H1 (cell line): ENCODE results near the gene SMIM33. TPM values are rescaled to one million over a fixed set of nuclear protein-coding genes. Genes with fewer than 3 reads are reported as not detected.
A peak's percentile ranks its signal among the peaks of the same experiment; 100 is the strongest.

Source experiments
- ATF3 ChIP-seq: IDR thresholded peaks from 2 replicates; pipeline ENCODE4 v1.6.1; 2011; ENCODE audit warnings: low read depth, mild to moderate bottlenecking, low read length; ENCODE audit not compliant: insufficient read depth
- CTBP2 ChIP-seq: IDR thresholded peaks from 2 replicates; pipeline ENCODE4 v1.7.0; 2011; ENCODE audit warnings: borderline replicate concordance, mild to moderate bottlenecking, moderate library complexity, mixed read lengths, low read length; ENCODE audit not compliant: insufficient read depth, insufficient read length
- NRF1 ChIP-seq: IDR thresholded peaks from 2 replicates; pipeline ENCODE4 v1.6.1; 2011; ENCODE audit warnings: mild to moderate bottlenecking, low read depth, low read length, improper control_type of control experiment
- PHF8 ChIP-seq: fragments of 200-600 bp; sonication (generic); conservative IDR thresholded peaks from 2 replicates; pipeline ENCODE4 v1.7.1; 2012; ENCODE audit warnings: low read depth, mild to moderate bottlenecking, inconsistent platforms, low read length, moderate library complexity
- RFX5 ChIP-seq: IDR thresholded peaks from 2 replicates; pipeline ENCODE4 v1.6.1; 2011; ENCODE audit warnings: low read depth, low read length, improper control_type of control experiment, borderline replicate concordance
- SIN3A ChIP-seq, 2 experiments: IDR thresholded peaks in 1 of 2; conservative IDR thresholded peaks in 1 of 2; 2 replicates each; pipeline ENCODE4 v1.6.1; 2011 to 2012; ENCODE audit warnings: low read length in 2 of 2, improper control_type of control experiment in 1 of 2, low read depth in 1 of 2, mild to moderate bottlenecking in 1 of 2
- USF2 ChIP-seq: IDR thresholded peaks from 2 replicates; pipeline ENCODE4 v1.6.1; 2011; ENCODE audit warnings: low read length, improper control_type of control experiment
- polyA plus RNA-seq, 7 experiments: library from polyadenylated mRNA; depleted of rRNA in 3 of 7; stranded (reverse) in 5 of 7; unstranded in 2 of 7; fragments of >200 nt in 5 of 7; fragments of 200-250 nt in 2 of 7; gene quantifications; 1 replicate in 5 of 7; 2 replicates in 1 of 7; 4 replicates in 1 of 7; pipeline versions ENCODE4 v1.2.1 to v1.2.3, GENCODE V29; 2011 to 2013; ENCODE audit warnings: missing spikeins in 2 of 7, mixed read lengths in 2 of 7
- small RNA-seq: library from polyadenylated mRNA; stranded (forward); fragments of <200 nt; extraction: miRNeasy Mini kit (QIAGEN cat#:217004); gene quantifications from one replicate; pipeline ENCODE3, GENCODE V24; 2013; ENCODE audit not compliant: insufficient read depth
- total RNA-seq: library from RNA; stranded (reverse); fragmentation: NEBNext Ultra II Directional; extraction: Animal tissue kit (Norgen Biotek cat#: 25700); gene quantifications from 2 replicates; pipeline ENCODE4 v1.2.1, GENCODE V29; 2021

The SMIM33 gene
- total and polyA plus RNA-seq, 2 of the 8 experiments (the other 6 are each of a cell fraction or from before 2014, with no cell fraction given) = not detected

DNA sequence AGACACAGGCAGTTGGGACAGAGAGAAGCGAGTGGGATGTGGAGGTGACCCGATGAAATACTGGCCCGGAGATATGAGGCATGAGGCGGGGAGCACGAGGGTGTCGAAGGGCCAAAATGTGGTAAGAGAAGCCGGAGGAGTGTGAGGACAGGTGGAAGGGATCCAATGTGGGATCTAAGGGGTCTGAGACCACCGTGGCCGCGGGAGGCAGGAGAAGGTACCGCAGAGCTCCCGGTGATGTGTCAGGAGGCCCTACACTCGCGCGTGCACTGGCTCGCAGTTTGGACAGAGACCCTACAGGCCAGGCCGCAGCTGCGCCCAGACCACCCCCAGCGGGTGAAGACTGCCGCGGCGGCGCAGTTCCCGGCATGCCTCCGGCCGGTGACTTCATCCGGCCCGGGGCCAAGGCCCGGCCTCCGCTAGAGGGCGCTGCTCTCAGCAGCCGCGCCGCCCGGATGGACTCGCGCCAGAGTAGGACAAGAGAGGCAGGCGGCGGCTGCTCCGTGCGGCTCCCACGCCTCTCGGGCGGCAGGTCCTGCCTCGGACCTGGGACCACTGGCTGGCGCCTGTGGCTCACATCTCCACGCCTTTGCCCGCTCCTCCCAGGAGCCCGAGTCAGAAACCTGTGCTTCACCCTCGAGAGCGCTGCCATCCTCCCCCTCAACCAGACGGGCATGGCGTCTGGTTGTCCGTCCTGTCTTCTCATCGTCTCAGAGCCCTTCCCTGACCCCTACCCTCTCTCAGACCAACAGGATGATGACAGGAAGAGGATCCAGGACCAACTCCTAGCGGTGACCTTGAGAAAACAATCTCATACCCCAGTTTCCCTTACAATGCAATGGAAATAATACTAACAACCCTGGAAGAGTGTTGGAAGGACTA lies 47.1 kb downstream of the SMIM33 start (continued):
- no peak for TF ChIP-seq SIN3A (conservative IDR thresholded peaks at IDR 0.05 in 1 of 2, IDR thresholded peaks at IDR 0.05 in 1 of 2; ENCODE audit: low read depth in 1 of 2, low read length in 2 of 2)
- TF ChIP-seq PHF8 = peak; percentile 79
- TF ChIP-seq USF2 = no peak
- TF ChIP-seq NRF1 = peak; percentile 17; the same call in 1 of the 2 replicates
- peak; percentile 77 for TF ChIP-seq ATF3
- peak; percentile 40 for TF ChIP-seq CTBP2
- TF ChIP-seq RFX5 = no peak

Small RNAs within 50 kb of the gene (small RNA-seq; reads per million reads assigned to genes)
- gene RNU5B-4P = not detected

Other genes starting within 250 kb of the SMIM33 start
- gene MATR3, start 177.3 kb upstream of the SMIM33 start, total RNA-seq = 378 and 389 TPM in 2 replicates
- gene MATR3, start 177.3 kb upstream of the SMIM33 start, polyA plus RNA-seq (2011; rRNA removed) = 90.6 and 116 TPM in 2 replicates
- 157 and 162 TPM in 2 replicates for gene PAIP2, start 129.2 kb upstream of the SMIM33 start, total RNA-seq
- gene PAIP2, start 129.2 kb upstream of the SMIM33 start, polyA plus RNA-seq (2011; rRNA removed) = 68.8 and 87.6 TPM in 2 replicates
- not detected in 2 replicates for gene SLC23A1, start 87.7 kb upstream of the SMIM33 start, total RNA-seq
- 0.03 TPM in 1 of 2 replicates, not detected in the other for gene SLC23A1, start 87.7 kb upstream of the SMIM33 start, polyA plus RNA-seq (2011; rRNA removed)
- 0.47 TPM in 1 of 2 replicates, not detected in the other for gene MZB1, start 81.1 kb upstream of the SMIM33 start, total RNA-seq
- 0.39 and 0.71 TPM in 2 replicates for gene MZB1, start 81.1 kb upstream of the SMIM33 start, polyA plus RNA-seq (2011; rRNA removed)
- 3.1 and 3.3 TPM in 2 replicates for gene PROB1, start 75.9 kb upstream of the SMIM33 start, total RNA-seq
- 0.89 and 1.9 TPM in 2 replicates for gene PROB1, start 75.9 kb upstream of the SMIM33 start, polyA plus RNA-seq (2011; rRNA removed)
- 9.4 and 11.6 TPM in 2 replicates for gene SPATA24, start 66.9 kb upstream of the SMIM33 start, total RNA-seq
- 4.4 and 5.8 TPM in 2 replicates for gene SPATA24, start 66.9 kb upstream of the SMIM33 start, polyA plus RNA-seq (2011; rRNA removed)
- 22.0 and 29.2 TPM in 2 replicates for gene DNAJC18, start 31.5 kb upstream of the SMIM33 start, total RNA-seq
- 3.8 and 7.8 TPM in 2 replicates for gene DNAJC18, start 31.5 kb upstream of the SMIM33 start, polyA plus RNA-seq (2011; rRNA removed)
- 2.7 and 3.3 TPM in 2 replicates for gene ECSCR, start 8.3 kb upstream of the SMIM33 start, total RNA-seq
- gene ECSCR, start 8.3 kb upstream of the SMIM33 start, polyA plus RNA-seq (2011; rRNA removed) = 4.9 and 7.2 TPM in 2 replicates
- gene STING1, start 11.8 kb downstream of the SMIM33 start, total RNA-seq = 0.26 and 0.42 TPM in 2 replicates
- gene STING1, start 11.8 kb downstream of the SMIM33 start, polyA plus RNA-seq (2011; rRNA removed) = 0.47 and 1.2 TPM in 2 replicates
- 194 and 203 TPM in 2 replicates for gene UBE2D2, start 90.3 kb downstream of the SMIM33 start, total RNA-seq
- 57.8 and 66.9 TPM in 2 replicates for gene UBE2D2, start 90.3 kb downstream of the SMIM33 start, polyA plus RNA-seq (2011; rRNA removed)
- 74.0 and 78.3 TPM in 2 replicates for gene CXXC5, start 177.3 kb downstream of the SMIM33 start, total RNA-seq
- 61.4 and 83.5 TPM in 2 replicates for gene CXXC5, start 177.3 kb downstream of the SMIM33 start, polyA plus RNA-seq (2011; rRNA removed)